SK-N-SH treated with all-trans-retinoic acid at 6 μM for 48 hours (cell line): ENCODE data around the gene ATP5F1D.

Source experiments
- BACH2 ChIP-seq: fragments of 250-450 bp; sonication (Bioruptor Pico); IDR thresholded peaks from 2 replicates; pipeline ENCODE4 v1.9.0; 2021; ENCODE audit warnings: mild to moderate bottlenecking, borderline replicate concordance
- ESRRG ChIP-seq: fragments of 250-450 bp; sonication (Bioruptor Pico); IDR thresholded peaks from 2 replicates; pipeline ENCODE4 v1.6.1; 2021; ENCODE audit warnings: mild to moderate bottlenecking
- GLIS3 ChIP-seq: fragments of 250-450 bp; sonication (Bioruptor Pico); IDR thresholded peaks from 2 replicates; pipeline ENCODE4 v1.5.0; 2020; ENCODE audit warnings: mild to moderate bottlenecking, moderate library complexity
- PPARA ChIP-seq: fragments of 250-450 bp; sonication (Bioruptor Pico); IDR thresholded peaks from 2 replicates; pipeline ENCODE4 v1.5.0; 2020; ENCODE audit warnings: mild to moderate bottlenecking, borderline replicate concordance
- RARB ChIP-seq: fragments of 250-450 bp; sonication (Bioruptor Pico); IDR thresholded peaks from 2 replicates; pipeline ENCODE4 v1.8.0; 2021; ENCODE audit warnings: mild to moderate bottlenecking, moderate library complexity
- TOX ChIP-seq: fragments of 250-450 bp; sonication (Bioruptor Pico); IDR thresholded peaks from 2 replicates; pipeline ENCODE4 v1.8.0; 2021; ENCODE audit warnings: mild to moderate bottlenecking, moderate library complexity, borderline replicate concordance
- ZFP3 ChIP-seq: fragments of 250-450 bp; sonication (Bioruptor Pico); IDR thresholded peaks from 2 replicates; pipeline ENCODE4 v1.5.0; 2020; ENCODE audit warnings: mild to moderate bottlenecking, moderate library complexity
- ZFP30 ChIP-seq: fragments of 450-650 bp; formaldehyde crosslinking; IDR thresholded peaks from 2 replicates; pipeline ENCODE4 v1.5.0; 2022; ENCODE audit warnings: mild to moderate bottlenecking, moderate library complexity
- ZNF565 ChIP-seq: fragments of 450-650 bp; formaldehyde crosslinking; conservative IDR thresholded peaks from 2 replicates; pipeline ENCODE4 v1.5.0; 2020; ENCODE audit warnings: low read depth, mild to moderate bottlenecking, moderate library complexity
- TF ChIP-seq, protein P1 (sequence below): fragments of 250-450 bp; sonication (Bioruptor Pico); IDR thresholded peaks from 2 replicates; pipeline ENCODE4 v1.8.0; 2021; ENCODE audit warnings: low read depth, mild to moderate bottlenecking, moderate library complexity, borderline replicate concordance
- TF ChIP-seq, protein P2 (sequence below): fragments of 250-450 bp; sonication (Bioruptor Pico); IDR thresholded peaks from 2 replicates; pipeline ENCODE4 v1.5.1; 2021; ENCODE audit warnings: mild to moderate bottlenecking, moderate library complexity
- TF ChIP-seq, protein P3 (sequence below): fragments of 250-450 bp; sonication (Bioruptor Pico); IDR thresholded peaks from 2 replicates; pipeline ENCODE4 v1.8.0; 2020; ENCODE audit warnings: mild to moderate bottlenecking, moderate library complexity, borderline replicate concordance

- TF ChIP-seq ZFP30 (CRISPR knock-in tag) (no peak), ZFP3 (CRISPR knock-in tag) (no peak), BACH2 (no peak), RARB (no peak), ZNF565 (no peak), ESRRG (CRISPR knock-in tag) (no peak), PPARA (no peak), TOX (CRISPR knock-in tag) (no peak), GLIS3 (CRISPR knock-in tag) (no peak)
- TF ChIP-seq, protein P1, sequence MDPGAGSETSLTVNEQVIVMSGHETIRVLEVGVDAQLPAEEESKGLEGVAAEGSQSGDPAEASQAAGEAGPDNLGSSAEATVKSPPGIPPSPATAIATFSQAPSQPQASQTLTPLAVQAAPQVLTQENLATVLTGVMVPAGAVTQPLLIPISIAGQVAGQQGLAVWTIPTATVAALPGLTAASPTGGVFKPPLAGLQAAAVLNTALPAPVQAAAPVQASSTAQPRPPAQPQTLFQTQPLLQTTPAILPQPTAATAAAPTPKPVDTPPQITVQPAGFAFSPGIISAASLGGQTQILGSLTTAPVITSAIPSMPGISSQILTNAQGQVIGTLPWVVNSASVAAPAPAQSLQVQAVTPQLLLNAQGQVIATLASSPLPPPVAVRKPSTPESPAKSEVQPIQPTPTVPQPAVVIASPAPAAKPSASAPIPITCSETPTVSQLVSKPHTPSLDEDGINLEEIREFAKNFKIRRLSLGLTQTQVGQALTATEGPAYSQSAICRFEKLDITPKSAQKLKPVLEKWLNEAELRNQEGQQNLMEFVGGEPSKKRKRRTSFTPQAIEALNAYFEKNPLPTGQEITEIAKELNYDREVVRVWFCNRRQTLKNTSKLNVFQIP (CRISPR knock-in tag), result no peak
- TF ChIP-seq, protein P2, sequence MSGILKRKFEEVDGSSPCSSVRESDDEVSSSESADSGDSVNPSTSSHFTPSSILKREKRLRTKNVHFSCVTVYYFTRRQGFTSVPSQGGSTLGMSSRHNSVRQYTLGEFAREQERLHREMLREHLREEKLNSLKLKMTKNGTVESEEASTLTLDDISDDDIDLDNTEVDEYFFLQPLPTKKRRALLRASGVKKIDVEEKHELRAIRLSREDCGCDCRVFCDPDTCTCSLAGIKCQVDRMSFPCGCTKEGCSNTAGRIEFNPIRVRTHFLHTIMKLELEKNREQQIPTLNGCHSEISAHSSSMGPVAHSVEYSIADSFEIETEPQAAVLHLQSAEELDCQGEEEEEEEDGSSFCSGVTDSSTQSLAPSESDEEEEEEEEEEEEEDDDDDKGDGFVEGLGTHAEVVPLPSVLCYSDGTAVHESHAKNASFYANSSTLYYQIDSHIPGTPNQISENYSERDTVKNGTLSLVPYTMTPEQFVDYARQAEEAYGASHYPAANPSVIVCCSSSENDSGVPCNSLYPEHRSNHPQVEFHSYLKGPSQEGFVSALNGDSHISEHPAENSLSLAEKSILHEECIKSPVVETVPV, result no peak
- TF ChIP-seq, protein P3, sequence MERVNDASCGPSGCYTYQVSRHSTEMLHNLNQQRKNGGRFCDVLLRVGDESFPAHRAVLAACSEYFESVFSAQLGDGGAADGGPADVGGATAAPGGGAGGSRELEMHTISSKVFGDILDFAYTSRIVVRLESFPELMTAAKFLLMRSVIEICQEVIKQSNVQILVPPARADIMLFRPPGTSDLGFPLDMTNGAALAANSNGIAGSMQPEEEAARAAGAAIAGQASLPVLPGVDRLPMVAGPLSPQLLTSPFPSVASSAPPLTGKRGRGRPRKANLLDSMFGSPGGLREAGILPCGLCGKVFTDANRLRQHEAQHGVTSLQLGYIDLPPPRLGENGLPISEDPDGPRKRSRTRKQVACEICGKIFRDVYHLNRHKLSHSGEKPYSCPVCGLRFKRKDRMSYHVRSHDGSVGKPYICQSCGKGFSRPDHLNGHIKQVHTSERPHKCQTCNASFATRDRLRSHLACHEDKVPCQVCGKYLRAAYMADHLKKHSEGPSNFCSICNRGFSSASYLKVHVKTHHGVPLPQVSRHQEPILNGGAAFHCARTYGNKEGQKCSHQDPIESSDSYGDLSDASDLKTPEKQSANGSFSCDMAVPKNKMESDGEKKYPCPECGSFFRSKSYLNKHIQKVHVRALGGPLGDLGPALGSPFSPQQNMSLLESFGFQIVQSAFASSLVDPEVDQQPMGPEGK (CRISPR knock-in tag), result no peak
Measured at GRCh38 chr19:1287354-1288225, 46.0 kb downstream of the ATP5F1D start.
